ENCODE results near the gene YIPF3. TPM values are rescaled to one million over a fixed set of nuclear protein-coding genes. Genes with fewer than 3 reads are reported as not detected.

YIPF3 gene
- total RNA-seq, 1 donor from 2014 or later, result 59.1 TPM

- ATAC-seq (ENCODE audit: low read depth) (no peak), DNase-seq (no peak)
- ChIA-PET CTCF (interaction anchor here (1.1 to 1.3 kb wide), 3 partner anchors 23 to 28 kb away, joined by 3 to 5 read pairs (median 4); partner anchors contain the start of gene DLK2), POLR2A (interaction anchor here (0.6 to 2.5 kb wide), 23 partner anchors 8 to 787 kb away, joined by 3 to 15 read pairs (median 4); partner anchors contain the start of genes ABCC10, CNPY3, DLK2 and DNPH1)
- peaks cover 14% of the 10 kb centered on the region for H3K36me3 Mint-ChIP-seq (ENCODE audit: low read depth)
- H3K27me3 Mint-ChIP-seq, result no peaks in the 10 kb centered on the region
- intact Hi-C loops (cut with micrococcal nuclease), result no loop called here
- peak overlapping the region; percentile 96 for H3K4me3 Mint-ChIP-seq
- H3K27ac Mint-ChIP-seq, result peak overlapping the region; percentile 94
- no peak for TF ChIP-seq CTCF (IDR thresholded peaks at IDR 0.05)
- H3K4me1 Mint-ChIP-seq, result peaks cover 42% of the 10 kb centered on the region
- H3K9me3 Mint-ChIP-seq, result no peaks in the 10 kb centered on the region
Observed at GRCh38 chr6:43478008-43478372, 38.7 kb downstream of the YIPF3 start.

- peak within 1 kb of the TSS; percentile 96 for H3K4me3 Mint-ChIP-seq
- no peak for TF ChIP-seq CTCF (IDR thresholded peaks at IDR 0.05)
- intact Hi-C loops (cut with micrococcal nuclease), result loop anchor here (1.0 to 2.0 kb wide), 8 partner anchors 22 to 307 kb away; partner anchors contain the start of genes ABCC10, DLK2, POLH and POLR1C
- ATAC-seq (ENCODE audit: low read depth) (peak; percentile 100), DNase-seq (peak; percentile 98)
- H3K4me1 Mint-ChIP-seq, result peaks cover 41% of the 10 kb centered on the region
- H3K27ac Mint-ChIP-seq, result peak within 1 kb of the TSS; percentile 94
- ChIA-PET CTCF (interaction anchor here (1.1 to 1.3 kb wide), 3 partner anchors 22 to 28 kb away, joined by 3 to 5 read pairs (median 4); partner anchors contain the start of gene DLK2), POLR2A (interaction anchor here (0.6 to 2.5 kb wide), 31 partner anchors 9 to 787 kb away, joined by 3 to 15 read pairs (median 4); partner anchors contain the start of genes ABCC10, CNPY3, DLK2 and DNPH1)
- no peaks in the 10 kb centered on the region for H3K27me3 Mint-ChIP-seq
- peaks cover 13% of the 10 kb centered on the region for H3K36me3 Mint-ChIP-seq (ENCODE audit: low read depth)
- H3K9me3 Mint-ChIP-seq, result no peaks in the 10 kb centered on the region
Observed at GRCh38 chr6:43477235-43478007, 39.3 kb downstream of the YIPF3 start, which contains the start of gene TJAP1. TJAP1 (plus strand) TSS chr6:43477570; CDS start chr6:43499002, 21,432 bp downstream.

GRCh38 chr6:43476746-43477145 is 40.0 kb downstream of the YIPF3 start:
- DNase-seq, result no peak
- Mint-ChIP-seq H3K36me3 (ENCODE audit: low read depth) (peaks cover 8% of the 10 kb centered on the region), H3K27me3 (no peaks in the 10 kb centered on the region), H3K9me3 (no peaks in the 10 kb centered on the region), H3K4me1 (peaks cover 39% of the 10 kb centered on the region), H3K27ac (peak overlapping the region; percentile 94), H3K4me3 (peak overlapping the region; percentile 96)
- ChIA-PET POLR2A (interaction anchor here (0.6 to 2.5 kb wide), 20 partner anchors 10 to 586 kb away, joined by 3 to 15 read pairs (median 5); partner anchors contain the start of genes ABCC10, DLK2, DNPH1 and LRRC73), CTCF (interaction anchor here (1.1 to 1.3 kb wide), 3 partner anchors 22 to 29 kb away, joined by 3 to 5 read pairs (median 4); partner anchors contain the start of gene DLK2)
- no peak for TF ChIP-seq CTCF (IDR thresholded peaks at IDR 0.05)
- intact Hi-C loops (cut with micrococcal nuclease), result loop anchor here (1.0 to 2.0 kb wide), 8 partner anchors 21 to 306 kb away; partner anchors contain the start of genes ABCC10, DLK2, POLH and POLR1C
- no peak for ATAC-seq (ENCODE audit: low read depth)

- H3K36me3 Mint-ChIP-seq (ENCODE audit: low read depth), result peaks cover 7% of the 10 kb centered on the region
- intact Hi-C loops (cut with micrococcal nuclease), result no loop called here
- CTCF ChIA-PET, result no interaction called here
Observed at GRCh38 chr6:43475516-43475915, 41.2 kb downstream of the YIPF3 start.

More at GRCh38 chr6:43475516-43475915, 41.2 kb downstream of the YIPF3 start:
- ATAC-seq (ENCODE audit: low read depth) (no peak), DNase-seq (no peak)
- POLR2A ChIA-PET, result no interaction called here
- peaks cover 34% of the 10 kb centered on the region for H3K4me1 Mint-ChIP-seq
- no peak overlapping the region for H3K27ac Mint-ChIP-seq
- H3K9me3 Mint-ChIP-seq, result no peaks in the 10 kb centered on the region
- H3K4me3 Mint-ChIP-seq, result no peak overlapping the region
- peaks cover 5% of the 10 kb centered on the region for H3K27me3 Mint-ChIP-seq
- TF ChIP-seq CTCF (IDR thresholded peaks at IDR 0.05), result no peak
